Suprapubic skin (tissue), 3 donors: ENCODE results near the gene MMD.

Experiments
- POLR2A ChIP-seq, 2 donors: fragments of 450-650 bp; IDR thresholded peaks; one replicate each; pipeline ENCODE4 v1.6.1; 2017; ENCODE audit warnings: antibody characterized with exemption in 2 of 2, mild to moderate bottlenecking in 2 of 2, moderate library complexity in 2 of 2
- TF ChIP-seq, protein P1 (sequence below), 2 donors: fragments of 200-600 bp in 1 of 2; fragments of 450-650 bp in 1 of 2; sonication (generic) in 1 of 2; IDR thresholded peaks; one replicate each; pipeline ENCODE4 v1.5.1; 2016 to 2019; ENCODE audit warnings: antibody characterized with exemption in 2 of 2, mild to moderate bottlenecking in 1 of 2, moderate library complexity in 1 of 2

DNA sequence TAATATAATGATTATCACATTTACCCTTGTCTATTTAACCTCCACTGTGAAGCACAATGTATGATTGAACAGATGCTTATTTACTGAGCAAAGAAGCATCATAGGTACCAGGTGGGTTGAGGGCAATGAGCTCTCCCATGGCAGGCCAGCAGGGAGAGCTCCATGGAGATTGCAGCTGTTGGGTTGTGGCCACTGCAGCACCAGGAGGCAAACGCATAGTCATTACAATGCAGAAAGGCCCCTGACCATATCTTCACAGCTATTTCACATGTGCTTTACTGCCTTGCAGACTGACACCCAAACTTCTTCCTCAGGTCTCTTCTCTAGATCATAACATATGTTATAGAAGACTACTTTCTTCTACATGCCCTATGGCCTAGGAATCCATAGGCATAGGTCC, 75.0 kb downstream of the MMD start:
- TF ChIP-seq POLR2A (IDR thresholded peaks at IDR 0.05), result no peak
- TF ChIP-seq, protein P1, sequence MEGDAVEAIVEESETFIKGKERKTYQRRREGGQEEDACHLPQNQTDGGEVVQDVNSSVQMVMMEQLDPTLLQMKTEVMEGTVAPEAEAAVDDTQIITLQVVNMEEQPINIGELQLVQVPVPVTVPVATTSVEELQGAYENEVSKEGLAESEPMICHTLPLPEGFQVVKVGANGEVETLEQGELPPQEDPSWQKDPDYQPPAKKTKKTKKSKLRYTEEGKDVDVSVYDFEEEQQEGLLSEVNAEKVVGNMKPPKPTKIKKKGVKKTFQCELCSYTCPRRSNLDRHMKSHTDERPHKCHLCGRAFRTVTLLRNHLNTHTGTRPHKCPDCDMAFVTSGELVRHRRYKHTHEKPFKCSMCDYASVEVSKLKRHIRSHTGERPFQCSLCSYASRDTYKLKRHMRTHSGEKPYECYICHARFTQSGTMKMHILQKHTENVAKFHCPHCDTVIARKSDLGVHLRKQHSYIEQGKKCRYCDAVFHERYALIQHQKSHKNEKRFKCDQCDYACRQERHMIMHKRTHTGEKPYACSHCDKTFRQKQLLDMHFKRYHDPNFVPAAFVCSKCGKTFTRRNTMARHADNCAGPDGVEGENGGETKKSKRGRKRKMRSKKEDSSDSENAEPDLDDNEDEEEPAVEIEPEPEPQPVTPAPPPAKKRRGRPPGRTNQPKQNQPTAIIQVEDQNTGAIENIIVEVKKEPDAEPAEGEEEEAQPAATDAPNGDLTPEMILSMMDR (IDR thresholded peaks at IDR 0.05), result no peak
